ENCODE data around the gene RPS18. TPM values are rescaled to one million over a fixed set of nuclear protein-coding genes. Genes with fewer than 3 reads are reported as not detected.

The RPS18 gene
- total and polyA plus RNA-seq, 8 donors, result 1,052 to 3,510 (median 2,017) TPM

DNA sequence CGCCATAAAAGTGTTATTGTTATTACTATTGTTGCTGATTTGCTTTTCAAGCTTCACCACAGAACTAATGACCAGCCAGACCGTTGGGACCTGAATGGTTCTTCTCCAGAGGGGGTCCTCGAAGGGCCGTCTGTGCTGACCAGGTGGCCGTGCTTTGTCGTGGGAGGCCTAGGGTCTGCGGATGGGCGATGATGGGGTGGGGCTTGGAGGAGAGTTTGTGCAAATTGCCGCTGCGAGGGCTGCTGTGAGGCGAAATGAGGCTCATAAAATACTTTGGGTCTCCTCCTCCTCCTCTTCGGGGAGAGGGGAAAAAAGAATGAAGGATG is 51.7 kb downstream of the RPS18 start:
- H3K4me1 ChIP-seq, result peaks cover 0 to 31% (median 8%) of the 10 kb centered on the region in 3 donors
- no peaks in the 10 kb centered on the region for H3K9me3 ChIP-seq
- ATAC-seq, result peak in 3 of 4 donors; percentile 0 to 6 (median 1)
- FAIRE-seq, result no peak
- intact Hi-C loops (cut with DNase I), result no loop called here
- no peaks in the 10 kb centered on the region for H3K27me3 ChIP-seq
- peaks cover 0 to 19% (median 0%) of the 10 kb centered on the region in 3 donors for H3K36me3 ChIP-seq
- DNase-seq, result peak in 1 of 6 donors; percentile 53
- no peak for TF ChIP-seq CTCF (IDR thresholded peaks at IDR 0.05)
- 1 to 2% methylated on average over 12 of the region's 12 CpGs for WGBS, 2 donors
- H3K4me3 ChIP-seq, result peak overlapping the region; percentile 18 to 65 (median 46)
- H3K27ac ChIP-seq, result peak overlapping the region; percentile 73 to 76 (median 75)

- 19 to 24% methylated on average over 7 of the region's 7 CpGs for WGBS, 2 donors
- Histone ChIP-seq H3K36me3 (peaks cover 0 to 19% (median 0%) of the 10 kb centered on the region in 3 donors), H3K27ac (peak overlapping the region; percentile 73 to 76 (median 75)), H3K27me3 (no peaks in the 10 kb centered on the region), H3K4me1 (peaks cover 0 to 27% (median 8%) of the 10 kb centered on the region in 3 donors), H3K9me3 (no peaks in the 10 kb centered on the region), H3K4me3 (peak overlapping the region in 3 of 4 donors; percentile 18 to 65 (median 51))
- TF ChIP-seq CTCF (IDR thresholded peaks at IDR 0.05), result no peak
- ATAC-seq (no peak), DNase-seq (no peak), FAIRE-seq (no peak)
- intact Hi-C loops (cut with DNase I), result no loop called here
These were observed 52.2 kb downstream of the RPS18 start for GRCh38 chr6:33324125-33324524.

Small RNAs within 50 kb of the gene (microRNA-seq; reads per million reads assigned to microRNA genes)
- gene MIR6834 (0 reads per million in 2 donors), gene MIR6873 (0 reads per million in 2 donors)

Other genes with a start within 250 kb of the RPS18 start
- gene HLA-DPA1, start 198.4 kb upstream of the RPS18 start, total RNA-seq, result 100 to 1,000 TPM in 1 of 6 donors, 10 to 100 TPM in 2, 1 to 10 TPM in 3; 8.7 to 162 (median 13.5) TPM
- 1 to 10 TPM; 5.5 to 9.1 TPM for gene HLA-DPA1, start 198.4 kb upstream of the RPS18 start, polyA plus RNA-seq
- gene HLA-DPB1, start 196.1 kb upstream of the RPS18 start, total RNA-seq, result 100 to 1,000 TPM in 1 of 6 donors, 10 to 100 TPM in 5; 11.8 to 156 (median 23.3) TPM
- gene HLA-DPB1, start 196.1 kb upstream of the RPS18 start, polyA plus RNA-seq, result 10 to 100 TPM; 16.7 to 20.8 TPM
- gene COL11A2, start 79.6 kb upstream of the RPS18 start, total RNA-seq, result under 1 TPM; 0.15 to 0.75 (median 0.36) TPM
- gene COL11A2, start 79.6 kb upstream of the RPS18 start, polyA plus RNA-seq, result 1 to 10 TPM; 2.9 to 3.1 TPM
- gene RXRB, start 71.4 kb upstream of the RPS18 start, total RNA-seq, result 10 to 100 TPM; 20.1 to 30.9 (median 21.9) TPM
- gene RXRB, start 71.4 kb upstream of the RPS18 start, polyA plus RNA-seq, result 10 to 100 TPM; 48.8 to 68.3 TPM
- gene SLC39A7, start 71.2 kb upstream of the RPS18 start, total RNA-seq, result 10 to 100 TPM; 41.6 to 87.5 (median 64.5) TPM
- gene SLC39A7, start 71.2 kb upstream of the RPS18 start, polyA plus RNA-seq, result 100 to 1,000 TPM in 1 of 2 donors, 10 to 100 TPM in 1; 53.9 to 111 TPM
- 10 to 100 TPM; 20.9 to 47.3 (median 31.4) TPM for gene HSD17B8, start 67.4 kb upstream of the RPS18 start, total RNA-seq
- 10 to 100 TPM; 36.2 to 47.4 TPM for gene HSD17B8, start 67.4 kb upstream of the RPS18 start, polyA plus RNA-seq
- 10 to 100 TPM; 15.0 to 28.0 (median 20.1) TPM for gene RING1, start 63.6 kb upstream of the RPS18 start, total RNA-seq
- 10 to 100 TPM; 47.4 to 57.6 TPM for gene RING1, start 63.6 kb upstream of the RPS18 start, polyA plus RNA-seq
- gene VPS52, start 199 bp upstream of the RPS18 start, total RNA-seq, result 10 to 100 TPM; 23.2 to 37.5 (median 24.8) TPM
- gene VPS52, start 199 bp upstream of the RPS18 start, polyA plus RNA-seq, result 10 to 100 TPM; 50.1 to 62.2 TPM
- gene B3GALT4, start 5.0 kb downstream of the RPS18 start, total RNA-seq, result 1 to 10 TPM; 2.1 to 5.4 (median 2.6) TPM
- gene B3GALT4, start 5.0 kb downstream of the RPS18 start, polyA plus RNA-seq, result 1 to 10 TPM; 5.6 to 8.7 TPM
- gene WDR46, start 17.2 kb downstream of the RPS18 start, total RNA-seq, result 10 to 100 TPM; 17.7 to 28.8 (median 26.2) TPM
- 10 to 100 TPM; 90.1 to 96.8 TPM for gene WDR46, start 17.2 kb downstream of the RPS18 start, polyA plus RNA-seq
- 10 to 100 TPM in 5 of 6 donors, 1 to 10 TPM in 1; 9.7 to 19.9 (median 19.0) TPM for gene PFDN6, start 17.5 kb downstream of the RPS18 start, total RNA-seq
- gene PFDN6, start 17.5 kb downstream of the RPS18 start, polyA plus RNA-seq, result 100 to 1,000 TPM in 1 of 2 donors, 10 to 100 TPM in 1; 76.2 to 119 TPM
- 10 to 100 TPM; 24.5 to 70.8 (median 30.2) TPM for gene RGL2, start 26.9 kb downstream of the RPS18 start, total RNA-seq
- 100 to 1,000 TPM in 1 of 2 donors, 10 to 100 TPM in 1; 87.3 to 121 TPM for gene RGL2, start 26.9 kb downstream of the RPS18 start, polyA plus RNA-seq
- gene TAPBP, start 42.0 kb downstream of the RPS18 start, total RNA-seq, result 100 to 1,000 TPM in 2 of 6 donors, 10 to 100 TPM in 4; 31.0 to 152 (median 41.2) TPM
- gene TAPBP, start 42.0 kb downstream of the RPS18 start, polyA plus RNA-seq, result 10 to 100 TPM; 28.0 to 60.6 TPM
- 10 to 100 TPM in 2 of 6 donors, 1 to 10 TPM in 4; 6.7 to 13.1 (median 9.3) TPM for gene ZBTB22, start 45.7 kb downstream of the RPS18 start, total RNA-seq
- gene ZBTB22, start 45.7 kb downstream of the RPS18 start, polyA plus RNA-seq, result 10 to 100 TPM; 10.8 to 14.3 TPM
- gene DAXX, start 50.9 kb downstream of the RPS18 start, total RNA-seq, result 10 to 100 TPM; 12.9 to 22.5 (median 15.6) TPM
- 10 to 100 TPM; 18.1 to 24.6 TPM for gene DAXX, start 50.9 kb downstream of the RPS18 start, polyA plus RNA-seq
- gene KIFC1, start 119.7 kb downstream of the RPS18 start, total RNA-seq, result 1 to 10 TPM in 1 of 6 donors, under 1 TPM in 5; 0.14 to 1.5 (median 0.52) TPM
- gene KIFC1, start 119.7 kb downstream of the RPS18 start, polyA plus RNA-seq, result under 1 TPM; 0.19 to 0.42 TPM
- 10 to 100 TPM; 28.5 to 68.0 (median 47.2) TPM for gene PHF1, start 138.9 kb downstream of the RPS18 start, total RNA-seq
- gene PHF1, start 138.9 kb downstream of the RPS18 start, polyA plus RNA-seq, result 100 to 1,000 TPM; 143 to 192 TPM
- gene CUTA, start 146.0 kb downstream of the RPS18 start, total RNA-seq, result 10 to 100 TPM; 65.0 to 99.6 (median 78.1) TPM
- 100 to 1,000 TPM in 1 of 2 donors, 10 to 100 TPM in 1; 96.7 to 204 TPM for gene CUTA, start 146.0 kb downstream of the RPS18 start, polyA plus RNA-seq
- 10 to 100 TPM in 1 of 6 donors, 1 to 10 TPM in 5; 4.6 to 11.0 (median 5.6) TPM for gene SYNGAP1, start 148.0 kb downstream of the RPS18 start, total RNA-seq
- 10 to 100 TPM in 1 of 2 donors, 1 to 10 TPM in 1; 8.3 to 16.4 TPM for gene SYNGAP1, start 148.0 kb downstream of the RPS18 start, polyA plus RNA-seq
- 1 to 10 TPM; 1.7 to 4.7 (median 3.6) TPM for gene ZBTB9, start 182.5 kb downstream of the RPS18 start, total RNA-seq
- 1 to 10 TPM; 1.7 to 3.6 TPM for gene ZBTB9, start 182.5 kb downstream of the RPS18 start, polyA plus RNA-seq